ELR (cell line): ENCODE results near the gene GPR68.
"Not testable (repeated sequence)": the region's sequence is repeated elsewhere in the genome, so short reads cannot be mapped to it uniquely, and the experiment has no call there.

ENCODE experiments used
- DNase-seq: peaks from one replicate; pipeline ENCODE4 v3.0.0-alpha.2; 2015; ENCODE audit warnings: low read depth

Gene GPR68

GRCh38 chr14:91272341-91273272, 28.1 kb upstream of the GPR68 start:
- DNase-seq = no peak

DNA sequence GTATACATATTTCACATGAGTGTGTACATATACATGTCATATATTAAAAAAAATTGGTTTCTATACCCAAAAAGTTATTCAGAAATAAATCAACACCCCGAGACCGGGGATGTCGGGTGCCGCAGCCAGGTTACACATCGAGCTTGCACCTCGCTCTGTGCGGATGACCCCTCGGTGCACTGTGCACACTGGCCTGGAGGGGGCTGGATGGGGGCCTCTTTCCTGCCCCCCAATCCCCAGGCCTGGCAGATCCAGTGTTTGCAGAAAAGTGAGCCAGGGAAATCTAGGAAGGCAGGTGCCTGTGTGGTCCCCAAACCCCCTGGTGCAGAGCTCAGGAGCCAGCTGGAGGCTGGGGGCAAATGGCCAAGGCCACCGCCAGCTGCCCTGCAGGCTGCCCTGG, 27.1 kb upstream of the GPR68 start:
- no peak for DNase-seq

GRCh38 chr14:91270619-91271018, 26.1 kb upstream of the GPR68 start:
- no peak for DNase-seq

- DNase-seq = no peak
Observed at GRCh38 chr14:91270188-91270587, 25.7 kb upstream of the GPR68 start.

DNA sequence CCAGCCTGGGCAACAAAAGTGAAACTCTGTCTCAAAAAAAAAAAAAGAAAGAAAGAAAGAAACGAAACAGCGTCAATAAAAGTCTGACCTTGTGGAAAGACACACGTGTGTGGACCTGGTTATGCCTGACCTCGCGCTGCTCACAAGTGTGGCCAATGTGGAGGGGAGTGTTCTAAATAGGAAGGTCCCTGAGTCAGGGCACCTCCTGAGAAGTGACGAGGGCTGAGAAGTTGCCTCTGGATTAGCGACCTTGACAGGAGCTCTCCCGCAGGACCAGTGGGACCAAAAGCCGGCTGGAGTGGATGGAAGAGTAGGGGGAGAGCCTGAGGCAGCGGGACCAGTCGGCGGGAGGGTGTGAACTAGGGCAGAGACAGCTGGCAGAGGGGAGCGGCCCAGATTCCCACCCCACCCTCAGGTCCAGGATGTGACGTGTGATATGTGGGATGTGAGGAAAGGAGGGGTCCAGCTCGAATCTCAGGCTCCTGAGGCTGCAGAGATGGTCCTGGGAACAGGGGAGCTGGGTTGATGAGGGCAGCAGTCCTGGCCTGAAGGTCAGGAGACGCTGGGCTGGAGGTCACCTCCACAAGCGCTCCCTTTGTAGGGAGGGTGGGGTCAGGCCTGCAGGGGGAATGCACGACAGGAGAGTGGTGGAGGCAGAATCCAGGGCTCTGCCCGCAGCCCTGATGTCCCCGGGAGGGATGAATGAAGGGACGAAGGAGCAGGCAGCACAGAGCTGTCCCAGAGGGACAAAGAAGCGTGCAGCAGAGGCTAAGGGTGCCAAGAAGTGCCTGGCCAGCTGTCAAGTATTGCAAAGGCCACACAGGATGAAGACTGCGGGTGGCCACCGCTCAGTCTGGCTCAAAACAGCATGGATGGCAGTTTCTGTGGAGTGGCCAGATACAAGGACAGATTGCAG, 24.8 kb upstream of the GPR68 start:
- no peak for DNase-seq

GRCh38 chr14:91267965-91268437, 23.5 kb upstream of the GPR68 start:
- DNase-seq = no peak

DNA sequence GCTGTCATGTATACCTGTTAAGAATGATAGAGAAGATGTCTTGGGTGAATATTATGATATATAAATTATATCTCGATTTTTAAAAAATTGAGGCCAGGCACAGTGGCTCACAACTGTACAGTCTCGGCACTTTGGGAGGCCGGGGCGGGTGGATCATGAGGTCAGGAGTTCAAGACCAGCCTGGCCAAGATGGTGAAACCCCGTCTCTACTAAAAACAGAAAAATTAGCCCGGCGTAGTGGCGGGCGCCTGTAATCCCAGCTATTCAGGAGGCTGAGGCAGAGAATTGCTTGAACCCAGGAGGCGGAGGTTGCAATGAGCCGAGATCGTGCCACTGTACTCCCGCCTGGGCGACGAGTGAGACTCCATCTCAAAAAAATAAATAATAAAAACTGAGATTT, 21.8 kb upstream of the GPR68 start:
- DNase-seq = not testable (repeated sequence)

DNA sequence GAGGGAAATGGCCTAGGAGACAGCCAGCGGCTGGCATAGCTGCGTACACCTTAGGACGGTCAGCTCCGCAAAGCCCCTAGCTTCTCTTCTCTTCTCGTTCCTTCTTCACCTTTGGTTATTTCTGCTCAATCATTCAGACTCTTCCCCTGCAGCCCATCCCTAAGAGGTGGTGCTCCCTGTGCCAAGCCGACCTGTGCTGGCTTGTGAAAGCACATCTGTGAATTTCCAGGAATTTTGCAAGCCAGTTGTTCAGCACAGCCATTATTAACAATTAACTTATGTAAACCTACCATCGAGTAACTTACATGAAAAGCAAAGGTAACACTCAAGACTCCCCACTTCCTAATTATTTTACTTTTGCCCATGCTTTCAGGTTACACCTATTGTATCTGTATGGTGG, 20.9 kb upstream of the GPR68 start:
- no peak for DNase-seq

DNA sequence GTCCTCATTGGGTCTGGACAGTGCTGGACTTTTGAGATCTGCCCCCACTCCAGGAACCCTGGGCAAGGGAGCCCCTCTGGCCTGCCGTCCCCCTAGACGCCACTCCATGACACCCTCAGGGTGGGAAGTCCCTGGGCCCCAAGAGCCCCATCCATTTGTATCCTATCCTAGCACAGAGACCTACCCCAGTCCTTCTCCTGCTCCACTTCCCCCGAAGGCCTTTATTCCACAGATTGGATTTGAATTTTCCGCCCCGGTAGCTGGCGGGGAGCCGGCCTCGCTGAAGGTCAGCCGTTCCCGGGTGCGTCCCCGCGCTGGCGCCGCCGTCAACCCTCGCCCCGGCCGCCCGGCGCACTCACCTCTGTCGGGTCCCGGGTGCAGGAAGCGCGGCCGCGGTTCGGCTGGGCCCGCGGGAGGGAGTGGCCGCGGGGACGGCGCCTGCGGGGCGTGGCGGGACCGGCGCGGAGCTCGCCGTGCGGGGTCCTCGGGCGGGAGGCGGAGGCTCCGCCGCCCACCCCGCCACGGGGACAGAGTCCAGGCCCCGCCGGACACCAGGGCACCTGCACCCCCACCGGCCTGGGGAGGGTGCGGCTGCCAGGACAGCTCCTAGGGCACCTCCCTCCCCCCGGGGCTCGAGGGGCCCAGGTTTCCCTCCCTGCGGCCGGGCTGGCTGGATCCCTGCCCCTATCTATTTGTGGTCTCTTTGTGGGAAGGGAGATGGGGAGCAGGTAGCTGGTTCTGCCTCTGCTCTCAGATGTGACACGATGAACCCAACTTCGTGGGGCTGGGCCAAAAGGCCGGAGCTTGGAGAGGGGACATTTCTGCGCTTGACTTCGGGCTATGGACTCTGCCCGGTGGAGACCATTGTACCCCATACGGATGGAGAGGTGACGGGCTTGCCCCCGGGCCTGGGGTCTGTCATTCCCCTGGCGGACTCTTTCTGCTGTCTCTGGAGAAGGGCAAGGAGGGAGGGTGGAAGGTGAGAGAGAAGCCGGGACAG, 19.9 kb upstream of the GPR68 start:
- DNase-seq = peak; percentile 47

DNA sequence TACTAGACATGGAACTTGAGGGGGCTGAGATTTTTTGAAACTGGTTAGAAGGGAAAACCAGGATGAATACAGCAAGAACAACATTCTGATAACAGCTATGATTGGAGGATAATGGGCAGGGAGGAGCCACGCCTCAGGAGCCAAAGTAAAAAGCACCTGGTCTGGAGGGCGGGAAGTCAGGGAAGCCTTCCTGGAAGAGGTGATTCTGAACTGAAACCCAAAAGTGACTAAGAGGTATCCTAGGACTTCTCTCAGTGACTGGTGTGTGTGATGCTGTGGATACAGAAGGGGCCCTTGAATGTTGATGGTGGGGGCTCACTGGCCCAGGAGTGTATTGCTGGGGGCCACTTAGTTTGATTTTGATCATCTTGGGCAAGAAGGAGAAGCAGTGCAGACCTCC, 18.8 kb upstream of the GPR68 start:
- DNase-seq = no peak

DNA sequence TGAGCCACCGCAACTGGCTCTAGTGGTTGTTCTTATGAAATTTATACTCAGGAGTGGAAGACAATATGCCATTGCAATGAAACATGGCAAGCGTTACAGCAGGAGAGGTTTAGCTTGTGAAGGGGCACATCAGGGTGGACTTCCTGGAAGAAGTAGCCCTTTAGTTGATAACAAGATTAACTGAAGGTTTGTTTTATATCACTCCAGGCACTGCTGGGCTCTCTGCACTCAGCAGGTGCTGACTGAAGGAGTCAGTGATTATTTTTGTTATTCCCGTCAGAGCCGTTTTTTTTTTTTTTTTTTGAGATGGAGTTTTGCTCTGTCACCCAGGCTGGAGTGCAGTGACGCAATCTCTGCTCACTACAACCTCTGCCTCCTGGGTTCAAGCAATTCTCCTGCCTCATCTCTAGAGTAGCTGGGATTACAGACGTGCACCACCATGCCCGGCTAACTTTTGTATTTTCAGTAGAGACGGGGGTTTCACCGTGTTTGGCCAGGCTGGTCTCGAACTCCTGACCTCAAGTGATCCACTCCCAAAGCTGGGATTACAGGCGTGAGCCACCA, 17.6 kb upstream of the GPR68 start:
- DNase-seq = no peak

DNA sequence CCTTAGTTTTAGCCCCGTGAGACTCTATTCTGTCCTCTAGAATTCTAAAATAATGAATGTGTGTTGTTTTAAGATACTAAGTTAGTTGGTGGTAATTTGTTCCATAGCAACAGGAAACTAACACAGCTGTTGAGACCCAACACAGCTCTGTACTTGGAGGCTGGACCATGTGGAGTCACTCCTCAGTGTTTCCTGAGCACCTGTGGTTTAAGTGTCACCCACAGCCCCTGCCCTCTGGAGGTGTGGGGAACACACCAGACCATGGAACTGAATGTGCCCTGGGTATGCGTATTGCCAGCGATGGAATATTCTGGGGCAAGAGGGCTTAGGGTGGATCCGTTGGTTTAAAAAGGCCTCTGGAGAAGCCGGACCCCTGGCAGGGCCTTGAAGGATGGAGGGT, 16.6 kb upstream of the GPR68 start:
- no peak for DNase-seq

- DNase-seq = no peak
Observed at GRCh38 chr14:91258876-91259275, 14.4 kb upstream of the GPR68 start.

DNA sequence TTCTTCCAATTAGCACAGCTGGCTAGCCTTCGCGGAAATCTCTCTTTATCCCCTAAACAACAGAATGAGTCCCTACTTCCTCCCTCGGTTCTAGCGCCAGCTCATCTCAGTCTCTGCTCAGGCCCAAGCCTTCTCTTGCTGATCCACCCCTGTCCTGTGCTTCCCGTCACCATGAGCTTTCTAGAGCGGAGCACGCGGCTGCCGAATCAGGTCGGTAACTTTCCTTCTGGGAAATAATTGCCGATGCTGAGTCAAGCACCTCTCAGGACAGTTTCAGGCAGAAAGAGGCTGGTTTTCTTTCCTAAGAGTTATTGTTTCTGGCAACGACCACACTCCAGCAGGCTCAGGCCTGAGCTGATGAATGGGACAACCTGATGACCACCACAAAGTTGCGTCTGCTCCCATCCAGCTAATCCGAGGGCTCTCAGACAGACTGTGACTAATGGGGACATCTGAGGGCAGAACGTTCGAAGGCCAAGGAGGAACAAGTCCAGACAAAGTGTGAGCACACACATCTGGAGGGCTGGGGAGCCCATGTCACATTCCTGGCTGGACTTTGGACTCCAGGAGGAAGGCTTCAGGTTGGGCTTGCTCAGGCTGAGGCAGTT, 13.6 kb upstream of the GPR68 start:
- no peak for DNase-seq

- DNase-seq = no peak
Observed at GRCh38 chr14:91257328-91258010, 13.0 kb upstream of the GPR68 start.

DNA sequence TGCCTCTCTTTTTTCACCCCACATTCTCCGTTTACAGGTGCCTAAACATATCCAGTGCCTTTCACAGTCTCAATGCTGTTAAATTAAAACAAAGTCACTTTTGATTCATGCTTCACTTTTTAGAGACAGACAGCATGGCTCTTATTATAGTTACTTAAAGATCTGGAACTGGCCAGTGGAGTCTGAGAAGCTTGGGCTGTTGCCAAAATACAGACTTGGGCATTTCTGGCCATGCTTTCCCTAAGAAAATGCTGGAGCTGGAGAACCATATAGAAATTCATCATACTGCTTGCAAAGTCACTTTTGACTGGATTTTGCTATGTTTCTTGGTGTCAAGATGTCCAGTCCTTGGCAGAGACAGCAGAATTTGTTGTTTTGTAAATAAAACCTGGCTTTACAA, 12.2 kb upstream of the GPR68 start:
- no peak for DNase-seq

GRCh38 chr14:91255026-91255695, 10.7 kb upstream of the GPR68 start:
- no peak for DNase-seq

DNA sequence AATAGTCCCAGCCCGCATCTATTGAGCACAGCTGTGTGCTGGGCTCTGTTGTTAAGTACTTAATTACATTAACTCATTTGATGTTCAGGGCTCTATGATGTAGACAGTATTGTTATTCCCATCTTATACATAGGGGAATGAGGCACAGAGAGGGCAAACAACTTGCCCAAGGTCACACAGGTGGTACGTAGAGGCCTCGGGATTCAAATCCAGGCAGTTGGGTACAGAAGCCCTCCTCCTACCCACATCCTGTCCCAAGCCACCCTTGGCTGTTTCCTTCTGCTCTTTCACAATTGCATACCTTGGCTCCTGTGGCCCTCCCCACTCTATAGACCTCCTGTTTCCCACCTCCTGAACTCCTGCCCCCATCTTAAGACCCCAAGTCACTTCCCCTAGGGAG, 10.0 kb upstream of the GPR68 start:
- no peak for DNase-seq

DNA sequence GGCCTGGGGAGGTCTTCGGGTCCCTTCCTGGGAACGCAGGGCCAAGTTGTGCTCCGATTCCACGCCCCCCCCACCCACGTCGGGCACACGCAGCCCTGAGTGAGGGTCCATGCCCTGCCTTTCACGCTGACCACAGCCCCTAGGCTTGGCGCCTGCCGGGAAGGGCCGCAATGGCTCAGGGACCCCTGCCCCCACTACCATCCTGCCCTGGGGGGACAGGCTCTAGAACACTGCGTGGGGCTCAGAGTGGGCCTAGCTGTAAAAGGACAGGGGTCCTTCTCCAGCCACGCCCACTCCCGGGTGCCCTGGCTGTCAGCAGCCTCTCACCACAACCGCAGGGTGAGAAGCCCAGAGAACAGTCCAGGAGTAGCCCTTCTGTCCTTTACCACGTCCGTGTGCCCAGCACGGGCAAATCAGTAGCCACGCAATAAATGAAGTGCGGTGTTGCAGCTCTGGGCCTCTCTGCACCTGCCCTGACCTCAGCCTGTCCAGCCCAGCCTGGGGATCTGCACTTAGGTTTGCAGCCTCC, 9.4 kb upstream of the GPR68 start:
- DNase-seq = no peak
